H1 (cell line): Measurements from ENCODE around the gene COPS6.

ENCODE experiments used
- CHD2 ChIP-seq: IDR thresholded peaks from 2 replicates; pipeline ENCODE4 v1.6.1; 2012; ENCODE audit warnings: low read length, improper control_type of control experiment
- EZH2 ChIP-seq: fragments of 200-600 bp; sonication (generic); IDR thresholded peaks from 2 replicates; pipeline ENCODE4 v1.7.1; 2012; ENCODE audit warnings: low read depth, mild to moderate bottlenecking, moderate library complexity, low read length, inconsistent platforms; ENCODE audit not compliant: severe bottlenecking
- JUND ChIP-seq: IDR thresholded peaks from 2 replicates; pipeline ENCODE4 v1.6.1; 2011; ENCODE audit warnings: mild to moderate bottlenecking, improper control_type of control experiment, low read length
- POLR2A ChIP-seq, 2 experiments: IDR thresholded peaks; 1 replicate in 1 of 2; 2 replicates in 1 of 2; pipeline ENCODE4 v1.6.1; 2011; ENCODE audit warnings: low read depth in 2 of 2, low read length in 2 of 2, mild to moderate bottlenecking in 2 of 2; ENCODE audit errors: control extremely low read depth in 1 of 2
- TF ChIP-seq, protein P1 (sequence below): IDR thresholded peaks from 2 replicates; pipeline ENCODE4 v1.6.1; 2012; ENCODE audit warnings: inconsistent platforms
- TF ChIP-seq, protein P2 (sequence below), 3 experiments: IDR thresholded peaks; 1 replicate in 2 of 3; 2 replicates in 1 of 3; pipeline versions ENCODE4 v1.5.1 to v1.6.1; 2011; ENCODE audit warnings: low read length in 3 of 3, mild to moderate bottlenecking in 3 of 3, inconsistent platforms in 2 of 3, low read depth in 1 of 3, moderate library complexity in 1 of 3; ENCODE audit not compliant: insufficient read depth in 1 of 3; ENCODE audit errors: control extremely low read depth in 1 of 3

DNA sequence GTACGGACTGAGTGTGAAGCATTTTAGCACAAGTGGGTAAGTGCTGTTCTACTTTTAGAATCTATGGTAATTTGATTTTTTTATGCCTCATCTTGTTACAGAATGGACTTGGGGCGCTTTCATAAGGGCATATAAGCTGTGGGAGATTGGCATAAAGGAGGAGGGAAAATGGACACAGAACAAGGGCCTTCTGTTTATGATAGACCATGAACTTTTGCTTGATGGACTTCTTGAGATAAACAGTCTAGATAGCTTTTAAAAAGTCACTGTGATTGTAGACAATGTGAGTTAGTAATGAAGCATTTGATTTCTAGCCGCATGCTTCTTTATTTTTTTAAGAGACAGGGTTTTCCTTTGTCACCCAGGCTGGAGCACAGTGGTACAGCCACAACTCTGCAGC is 37.2 kb upstream of the COPS6 start:
- TF ChIP-seq JUND, result no peak
- no peak for TF ChIP-seq EZH2
- TF ChIP-seq CHD2, result no peak
- TF ChIP-seq, protein P1, sequence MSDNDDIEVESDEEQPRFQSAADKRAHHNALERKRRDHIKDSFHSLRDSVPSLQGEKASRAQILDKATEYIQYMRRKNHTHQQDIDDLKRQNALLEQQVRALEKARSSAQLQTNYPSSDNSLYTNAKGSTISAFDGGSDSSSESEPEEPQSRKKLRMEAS, result no peak
- TF ChIP-seq, protein P2, sequence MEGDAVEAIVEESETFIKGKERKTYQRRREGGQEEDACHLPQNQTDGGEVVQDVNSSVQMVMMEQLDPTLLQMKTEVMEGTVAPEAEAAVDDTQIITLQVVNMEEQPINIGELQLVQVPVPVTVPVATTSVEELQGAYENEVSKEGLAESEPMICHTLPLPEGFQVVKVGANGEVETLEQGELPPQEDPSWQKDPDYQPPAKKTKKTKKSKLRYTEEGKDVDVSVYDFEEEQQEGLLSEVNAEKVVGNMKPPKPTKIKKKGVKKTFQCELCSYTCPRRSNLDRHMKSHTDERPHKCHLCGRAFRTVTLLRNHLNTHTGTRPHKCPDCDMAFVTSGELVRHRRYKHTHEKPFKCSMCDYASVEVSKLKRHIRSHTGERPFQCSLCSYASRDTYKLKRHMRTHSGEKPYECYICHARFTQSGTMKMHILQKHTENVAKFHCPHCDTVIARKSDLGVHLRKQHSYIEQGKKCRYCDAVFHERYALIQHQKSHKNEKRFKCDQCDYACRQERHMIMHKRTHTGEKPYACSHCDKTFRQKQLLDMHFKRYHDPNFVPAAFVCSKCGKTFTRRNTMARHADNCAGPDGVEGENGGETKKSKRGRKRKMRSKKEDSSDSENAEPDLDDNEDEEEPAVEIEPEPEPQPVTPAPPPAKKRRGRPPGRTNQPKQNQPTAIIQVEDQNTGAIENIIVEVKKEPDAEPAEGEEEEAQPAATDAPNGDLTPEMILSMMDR (IDR thresholded peaks at IDR 0.05; ENCODE audit: control extremely low read depth in 1 of 3, insufficient read depth in 1 of 3, low read depth in 1 of 3, low read length in 3 of 3), result no peak
- TF ChIP-seq POLR2A (IDR thresholded peaks at IDR 0.05; ENCODE audit: control extremely low read depth in 1 of 2, low read depth in 2 of 2, low read length in 2 of 2), result no peak
